GM10847 (cell line): ENCODE results near the gene IFNAR2.

Experiments
- POLR2A ChIP-seq: IDR thresholded peaks from 2 replicates; pipeline ENCODE4 v1.6.1; 2011; ENCODE audit not compliant: insufficient read length; ENCODE audit errors: extremely low read depth

The IFNAR2 gene

GRCh38 chr21:33237486-33237885, 7.7 kb downstream of the IFNAR2 start:
- TF ChIP-seq POLR2A = no peak

- TF ChIP-seq POLR2A = no peak
Observed at GRCh38 chr21:33238146-33238545, 8.4 kb downstream of the IFNAR2 start.

GRCh38 chr21:33238565-33239255, 9.0 kb downstream of the IFNAR2 start:
- TF ChIP-seq POLR2A = no peak

DNA sequence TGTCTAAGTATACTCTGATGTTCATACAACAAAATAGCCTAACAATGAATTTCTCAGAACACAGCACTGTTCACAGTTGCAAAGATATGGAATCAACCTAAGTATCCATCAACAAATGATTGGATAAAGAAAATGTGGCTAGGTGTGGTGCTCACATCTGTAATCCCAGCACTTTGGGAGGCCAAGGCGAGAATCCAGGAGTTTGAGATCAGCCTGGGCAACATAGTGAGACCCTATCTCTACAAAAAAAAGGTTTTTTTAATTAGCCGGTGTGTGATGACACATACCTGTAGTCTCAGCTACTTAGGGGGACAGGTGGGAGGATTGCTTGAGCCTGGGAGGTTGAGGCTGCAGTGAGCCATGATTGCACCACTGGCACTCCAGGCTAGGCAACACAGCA, 10.7 kb downstream of the IFNAR2 start:
- no peak for TF ChIP-seq POLR2A

GRCh38 chr21:33241846-33242245, 12.1 kb downstream of the IFNAR2 start:
- TF ChIP-seq POLR2A = no peak

- TF ChIP-seq POLR2A = no peak
Observed at GRCh38 chr21:33244082-33244778, 14.5 kb downstream of the IFNAR2 start.

DNA sequence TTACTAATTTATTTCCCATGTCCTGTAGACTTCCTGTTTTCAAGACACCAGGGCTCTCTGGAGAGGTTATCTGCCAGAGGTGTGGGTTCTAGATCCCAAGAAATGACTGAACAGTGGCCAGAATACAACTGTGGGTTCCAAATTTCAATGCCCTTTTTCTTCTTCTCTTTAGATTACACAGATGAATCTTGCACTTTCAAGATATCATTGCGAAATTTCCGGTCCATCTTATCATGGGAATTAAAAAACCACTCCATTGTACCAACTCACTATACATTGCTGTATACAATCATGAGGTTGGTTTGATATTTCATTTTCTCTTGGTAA, 15.0 kb downstream of the IFNAR2 start:
- no peak for TF ChIP-seq POLR2A

DNA sequence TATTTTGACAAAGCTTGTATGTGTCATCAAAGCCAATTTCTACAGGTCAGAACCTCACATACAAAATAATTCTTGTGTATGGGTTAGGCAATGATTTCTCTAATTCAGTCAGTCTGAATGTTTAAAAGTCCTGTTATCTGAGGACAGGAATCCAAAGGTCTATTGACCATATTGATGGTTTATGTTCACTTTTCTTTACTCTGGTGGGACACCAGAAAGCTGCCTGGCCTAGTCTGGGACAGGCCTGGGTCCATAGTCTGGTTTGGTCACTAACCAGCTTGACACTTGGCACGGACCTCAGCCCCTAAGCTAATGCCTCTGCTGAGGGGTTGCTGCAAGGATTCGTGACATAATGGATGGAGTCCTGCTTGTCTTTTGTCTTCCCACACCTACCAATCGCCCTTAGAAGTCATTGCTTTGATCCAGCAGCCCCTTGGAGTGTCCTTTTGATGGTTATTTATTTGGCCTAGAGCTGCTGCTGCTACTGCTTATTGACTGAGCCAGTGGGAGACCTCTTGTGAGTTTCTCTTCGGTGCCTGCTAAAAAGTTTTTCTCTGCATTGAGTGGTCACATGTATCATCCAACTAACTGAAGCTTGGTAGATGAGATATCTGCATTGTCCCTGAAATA, 15.7 kb downstream of the IFNAR2 start:
- TF ChIP-seq POLR2A = no peak

GRCh38 chr21:33246506-33246905, 16.8 kb downstream of the IFNAR2 start:
- TF ChIP-seq POLR2A = no peak

DNA sequence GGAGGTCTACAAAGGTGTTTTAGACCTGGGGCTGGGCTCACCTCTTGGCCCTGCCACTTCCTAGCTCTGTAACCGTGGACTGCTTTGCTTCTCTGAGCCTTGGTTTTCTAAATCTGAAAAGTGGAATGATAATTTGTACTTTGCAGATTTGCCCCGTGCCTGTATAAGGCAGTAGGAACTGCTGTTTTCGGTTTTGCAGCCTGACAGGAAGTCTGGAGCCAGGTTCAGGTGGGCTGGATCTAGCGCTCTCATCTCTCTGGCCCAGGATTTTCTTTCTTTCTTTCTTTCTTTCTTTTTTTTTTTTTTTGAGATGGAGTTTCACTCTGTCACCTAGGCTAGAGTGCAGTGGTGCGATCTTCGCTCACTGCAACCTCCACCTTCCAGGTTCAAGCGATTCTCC, 17.2 kb downstream of the IFNAR2 start:
- no peak for TF ChIP-seq POLR2A

DNA sequence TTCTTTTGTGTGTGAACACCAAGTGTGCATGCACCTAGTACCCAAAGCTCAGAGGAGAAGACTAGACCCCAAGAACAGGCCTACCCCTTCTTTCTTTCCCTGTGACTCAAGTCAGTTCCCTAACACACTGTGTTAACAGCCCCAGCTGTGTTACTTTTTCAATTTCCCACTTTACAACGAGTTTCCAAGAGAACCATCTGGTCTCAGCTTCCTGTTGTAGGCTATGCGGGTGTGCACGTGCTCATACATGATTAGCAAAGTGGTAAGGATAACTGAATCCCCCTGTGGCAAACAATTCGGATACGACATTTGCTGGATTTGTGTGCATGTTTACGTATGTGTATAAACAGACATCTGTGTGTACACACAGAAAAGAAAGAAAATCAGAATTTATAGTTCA, 17.9 kb downstream of the IFNAR2 start:
- no peak for TF ChIP-seq POLR2A

DNA sequence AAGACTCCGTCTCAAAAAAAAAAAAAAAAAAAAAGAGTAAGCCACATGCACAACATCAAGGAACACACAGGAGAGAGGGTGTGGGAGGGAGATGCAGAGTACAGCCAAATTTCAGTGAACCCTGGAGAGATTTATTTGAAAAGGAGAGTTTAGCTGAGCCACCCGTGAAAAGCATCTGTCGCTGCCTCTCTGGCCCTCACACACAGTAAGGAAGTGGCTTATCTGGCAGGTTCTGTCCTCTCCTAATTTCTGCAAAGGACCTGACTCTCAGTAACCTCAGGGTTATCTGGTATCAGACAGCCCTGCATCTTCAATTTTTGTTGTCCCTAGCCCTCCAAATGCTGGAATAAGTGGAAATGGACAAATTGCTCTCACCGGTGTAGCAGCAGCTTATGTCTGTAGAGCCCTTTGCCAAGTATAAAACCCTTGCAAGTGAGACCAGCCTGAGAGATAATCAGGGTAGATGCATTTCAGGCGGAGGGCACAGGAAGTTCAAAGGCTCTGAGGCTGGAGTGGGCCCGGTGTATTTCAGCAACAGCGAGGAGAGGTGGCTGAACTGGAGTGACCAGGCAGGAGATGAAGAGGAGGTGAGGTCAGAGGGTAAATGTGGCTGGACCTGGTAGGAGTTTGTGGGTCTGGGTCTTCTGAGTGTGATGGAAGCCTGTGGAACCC, 19.7 kb downstream of the IFNAR2 start:
- no peak for TF ChIP-seq POLR2A

- no peak for TF ChIP-seq POLR2A
Observed at GRCh38 chr21:33251119-33251518, 21.4 kb downstream of the IFNAR2 start.

- TF ChIP-seq POLR2A = no peak
Observed at GRCh38 chr21:33254766-33255165, 25.0 kb downstream of the IFNAR2 start.

GRCh38 chr21:33255404-33255803, 25.7 kb downstream of the IFNAR2 start:
- no peak for TF ChIP-seq POLR2A

GRCh38 chr21:33256019-33256418, 26.3 kb downstream of the IFNAR2 start:
- no peak for TF ChIP-seq POLR2A
